Activated CD8-positive, alpha-beta T cell treated with anti-CD3 and anti-CD28 coated beads for 36 hours (primary cell): Measurements from ENCODE around the gene SART3. TPM values are rescaled to one million over a fixed set of nuclear protein-coding genes. Genes with fewer than 3 reads are reported as not detected.
A peak's percentile ranks its signal among the peaks of the same experiment; 100 is the strongest.
"Not testable (repeated sequence)": the region's sequence is repeated elsewhere in the genome, so short reads cannot be mapped to it uniquely, and the experiment has no call there.

Experiments used
- ATAC-seq: fragments of 200-7000 bp; cut with Tn5 transposase; one replicate; pipeline ENCODE4 v1.10.0; 2021; ENCODE audit warnings: mild to moderate bottlenecking, moderate library complexity
- CTCF ChIA-PET: fragments of 350-600 bp; sonication (Branson Sonifier 250); formaldehyde crosslinking; loops from one replicate; lab custom pipeline; 2021; ENCODE audit warnings: antibody characterized with exemption; lab: Charles Lee
- POLR2A ChIA-PET: fragments of 350-600 bp; sonication (Branson Sonifier 250); formaldehyde crosslinking; loops from one replicate; lab custom pipeline; 2021; ENCODE audit warnings: antibody characterized with exemption; lab: Charles Lee
- DNase-seq: peaks from one replicate; pipeline ENCODE4 v3.0.0-alpha.2; 2020
- H3K27ac Mint-ChIP-seq: one replicate; pipeline ENCODE4 v1.8.0; 2021; ENCODE audit warnings: mild to moderate bottlenecking, mixed read lengths
- H3K27me3 Mint-ChIP-seq: one replicate; pipeline ENCODE4 v1.8.0; 2021; ENCODE audit warnings: mixed read lengths
- H3K36me3 Mint-ChIP-seq: one replicate; pipeline ENCODE4 v1.8.0; 2021; ENCODE audit warnings: low read depth, mixed read lengths
- H3K4me1 Mint-ChIP-seq: one replicate; pipeline ENCODE4 v1.8.0; 2021; ENCODE audit warnings: low read depth, mixed read lengths
- H3K4me3 Mint-ChIP-seq: one replicate; pipeline ENCODE4 v1.8.0; 2021; ENCODE audit warnings: mild to moderate bottlenecking, moderate library complexity, mixed read lengths
- H3K9me3 Mint-ChIP-seq: one replicate; pipeline ENCODE4 v1.8.0; 2021; ENCODE audit warnings: mixed read lengths
- CTCF ChIP-seq: fragments of 200-600 bp; IDR thresholded peaks from one replicate; pipeline ENCODE4 v1.8.0; 2022; ENCODE audit warnings: antibody characterized with exemption, mild to moderate bottlenecking
- intact Hi-C: fragments of 100-400 bp; cut with micrococcal nuclease; formaldehyde crosslinking; loops from one replicate; pipeline ENCODE4 v1.10.0; 2022
- total RNA-seq, 2 experiments: library from RNA; stranded (reverse); gene quantifications; one replicate each; pipeline ENCODE4 v1.2.3, GENCODE V29; 2021

The SART3 gene
- total RNA-seq, 2 experiments from 2014 or later, result 80.1 to 81.4 TPM

- H3K4me1 Mint-ChIP-seq, result peaks cover 45% of the 10 kb centered on the region
- intact Hi-C loops, result no loop called here
- H3K36me3 Mint-ChIP-seq, result no peaks in the 10 kb centered on the region
- no peak for TF ChIP-seq CTCF
- H3K27ac Mint-ChIP-seq, result no peak overlapping the region
- POLR2A ChIA-PET, result interaction anchor here (0.6 to 2.1 kb wide), 4 partner anchors 15 to 56 kb away, joined by 3 to 7 read pairs (median 4); partner anchors contain the start of genes ISCU and SART3
- H3K27me3 Mint-ChIP-seq, result no peaks in the 10 kb centered on the region
- peaks cover 6% of the 10 kb centered on the region for H3K9me3 Mint-ChIP-seq
- no peak for DNase-seq
- no peak overlapping the region for H3K4me3 Mint-ChIP-seq
- no peak for ATAC-seq
- CTCF ChIA-PET, result interaction anchor here (1.0 to 24.3 kb wide), 3 partner anchors 12 to 87 kb away, joined by 3 to 645 read pairs (median 4); no protein-coding TSS in a partner anchor
These were observed 15.8 kb upstream of the SART3 start for GRCh38 chr12:108576660-108577234.

- TF ChIP-seq CTCF, result no peak
- H3K4me1 Mint-ChIP-seq, result peaks cover 58% of the 10 kb centered on the region
- POLR2A ChIA-PET, result interaction anchor here (1.3 to 2.1 kb wide), 2 partner anchors 14 to 35 kb away, joined by 4 to 7 read pairs; partner anchors contain the start of genes ISCU and SART3
- no peaks in the 10 kb centered on the region for H3K27me3 Mint-ChIP-seq
- H3K9me3 Mint-ChIP-seq, result peaks cover 6% of the 10 kb centered on the region
- DNase-seq, result no peak
- H3K27ac Mint-ChIP-seq, result no peak overlapping the region
- CTCF ChIA-PET, result interaction anchor here (1.0 to 24.3 kb wide), 3 partner anchors 13 to 90 kb away, joined by 3 to 645 read pairs (median 4); partner anchors contain the start of gene ISCU
- H3K4me3 Mint-ChIP-seq, result no peak overlapping the region
- peaks cover 5% of the 10 kb centered on the region for H3K36me3 Mint-ChIP-seq
- intact Hi-C loops, result no loop called here
- no peak for ATAC-seq
These were observed 14.4 kb upstream of the SART3 start for GRCh38 chr12:108575199-108575912.

- POLR2A ChIA-PET, result interaction anchor here (7.4 kb wide), 1 partner anchor 43 kb away, joined by 70 read pairs; no protein-coding TSS in a partner anchor
- ATAC-seq, H3K27me3 Mint-ChIP-seq, H3K4me3 Mint-ChIP-seq, DNase-seq, H3K9me3 Mint-ChIP-seq, H3K27ac Mint-ChIP-seq, intact Hi-C loops: not testable (repeated sequence)
- Mint-ChIP-seq H3K4me1 (peaks cover 67% of the 10 kb centered on the region), H3K36me3 (peaks cover 12% of the 10 kb centered on the region)
- CTCF ChIA-PET, result interaction anchor here (24.3 kb wide), 1 partner anchor 41 kb away, joined by 645 read pairs; no protein-coding TSS in a partner anchor
These were observed 13.3 kb upstream of the SART3 start for GRCh38 chr12:108574276-108574675.

- H3K36me3 Mint-ChIP-seq, result peaks cover 20% of the 10 kb centered on the region
- peaks cover 72% of the 10 kb centered on the region for H3K4me1 Mint-ChIP-seq
- no peak overlapping the region for H3K4me3 Mint-ChIP-seq
- intact Hi-C loops, result no loop called here
- DNase-seq (peak; percentile 62), ATAC-seq (peak; percentile 46)
- no peak overlapping the region for H3K27ac Mint-ChIP-seq
- POLR2A ChIA-PET, result interaction anchor here (7.4 to 14.9 kb wide), 2 partner anchors 44 to 57 kb away, joined by 70 to 225 read pairs; partner anchors contain the start of gene SELPLG
- no peak for TF ChIP-seq CTCF
- H3K27me3 Mint-ChIP-seq, result no peaks in the 10 kb centered on the region
- no peaks in the 10 kb centered on the region for H3K9me3 Mint-ChIP-seq
- CTCF ChIA-PET, result interaction anchor here (1.0 to 24.3 kb wide), 6 partner anchors 8 to 91 kb away, joined by 3 to 645 read pairs (median 4); no protein-coding TSS in a partner anchor
These were observed 12.3 kb upstream of the SART3 start for GRCh38 chr12:108573317-108573716.

- DNase-seq (peak; percentile 38), ATAC-seq (peak; percentile 12)
- intact Hi-C loops, result no loop called here
- POLR2A ChIA-PET, result interaction anchor here (7.4 to 14.9 kb wide), 2 partner anchors 45 to 58 kb away, joined by 70 to 225 read pairs; partner anchors contain the start of gene SELPLG
- Mint-ChIP-seq H3K36me3 (peaks cover 29% of the 10 kb centered on the region), H3K4me1 (peaks cover 82% of the 10 kb centered on the region), H3K4me3 (no peak overlapping the region), H3K27ac (no peak overlapping the region), H3K27me3 (no peaks in the 10 kb centered on the region), H3K9me3 (no peaks in the 10 kb centered on the region)
- TF ChIP-seq CTCF, result no peak
- CTCF ChIA-PET, result interaction anchor here (1.1 to 24.3 kb wide), 4 partner anchors 43 to 92 kb away, joined by 3 to 645 read pairs (median 4); no protein-coding TSS in a partner anchor
These were observed 11.3 kb upstream of the SART3 start for GRCh38 chr12:108572166-108572790.
